Tibial nerve (tissue), 4 donors: ENCODE measurements around the gene MAGEC2. TPM values are rescaled to one million over a fixed set of nuclear protein-coding genes. Genes with fewer than 3 reads are reported as not detected.

Experiments used
- DNase-seq, 2 donors: peaks; one replicate each; pipeline ENCODE4 v3.0.0-alpha.2; 2019; ENCODE audit warnings: low spot score in 2 of 2
- H3K27ac ChIP-seq, 4 donors: fragments of 200-600 bp; sonication (generic) in 3 of 4; one replicate each; pipeline ENCODE4 v1.5.1; 2017 to 2019; ENCODE audit warnings: mild to moderate bottlenecking in 1 of 4
- H3K27me3 ChIP-seq, 2 donors: fragments of 200-600 bp; sonication (generic) in 1 of 2; one replicate each; pipeline versions ENCODE4 v1.5.1 to v1.6.0; 2017 to 2019
- H3K36me3 ChIP-seq, 3 donors: fragments of 200-600 bp; sonication (generic); one replicate each; pipeline ENCODE4 v1.5.1; 2018 to 2019
- H3K4me1 ChIP-seq, 4 donors: fragments of 200-600 bp; sonication (generic) in 3 of 4; one replicate each; pipeline ENCODE4 v1.5.1; 2017 to 2019
- H3K4me3 ChIP-seq, 4 donors: fragments of 200-600 bp; sonication (generic) in 3 of 4; one replicate each; pipeline ENCODE4 v1.5.1; 2017 to 2019; ENCODE audit warnings: mild to moderate bottlenecking in 1 of 4, moderate library complexity in 1 of 4
- H3K9me3 ChIP-seq, 4 donors: fragments of 200-600 bp; sonication (generic) in 3 of 4; one replicate each; pipeline ENCODE4 v1.5.1; 2017 to 2019
- EP300 ChIP-seq, 2 donors: sonication (generic); formaldehyde crosslinking; IDR thresholded peaks; one replicate each; pipeline ENCODE4 v1.6.1; 2017; ENCODE audit warnings: antibody characterized with exemption in 2 of 2, mild to moderate bottlenecking in 1 of 2
- POLR2A ChIP-seq, 2 donors: fragments of 450-650 bp; IDR thresholded peaks; one replicate each; pipeline ENCODE4 v1.6.1; 2017; ENCODE audit warnings: antibody characterized with exemption in 2 of 2, mild to moderate bottlenecking in 2 of 2, moderate library complexity in 2 of 2
- WGBS, 2 donors: methylation state at CpG; one replicate each; pipeline ENCODE4 v1.1.5; 2018; 5-methylcytosine and 5-hydroxymethylcytosine counted together
- total RNA-seq, 4 donors: library from RNA; depleted of rRNA; stranded (reverse); fragments of >200 nt; gene quantifications; one replicate each; pipeline ENCODE4 v1.1.0, GENCODE V29; 2016
- TF ChIP-seq, protein P1 (sequence below), 5 experiments: fragments of 200-600 bp in 3 of 5; fragments of 450-650 bp in 2 of 5; sonication (generic) in 3 of 5; IDR thresholded peaks; one replicate each; pipeline ENCODE4 v1.5.1; 2016 to 2019; ENCODE audit warnings: antibody characterized with exemption in 5 of 5, mild to moderate bottlenecking in 3 of 5, moderate library complexity in 2 of 5

Gene MAGEC2
- total RNA-seq, 4 donors from 2014 or later: not detected

DNA sequence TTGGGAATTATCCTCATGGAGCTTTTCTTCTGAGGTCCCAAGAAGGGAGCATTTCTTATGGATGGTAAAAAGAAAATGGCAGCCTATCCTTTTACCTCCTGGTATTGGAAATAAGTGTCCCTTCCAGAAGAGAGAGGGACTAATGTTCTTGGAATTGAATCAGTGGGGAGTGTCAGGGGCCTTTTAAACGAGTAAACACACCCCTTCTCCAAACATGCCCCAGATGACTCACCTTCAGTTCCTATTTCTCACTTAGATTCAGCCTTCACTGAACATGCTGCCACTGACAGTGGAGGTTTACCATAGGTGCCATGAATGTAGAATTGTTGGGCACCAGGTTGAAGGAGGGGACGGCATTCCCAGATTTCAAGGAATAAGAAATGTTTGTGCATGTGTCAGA is 19.0 kb downstream of the MAGEC2 start:
- H3K27ac ChIP-seq: no peak overlapping the region
- H3K36me3 ChIP-seq: no peaks in the 10 kb centered on the region
- H3K4me1 ChIP-seq: no peaks in the 10 kb centered on the region
- WGBS, 2 donors: 66 to 80% methylated on average over 2 of the region's 2 CpGs
- DNase-seq: no peak
- no peaks in the 10 kb centered on the region for H3K27me3 ChIP-seq
- TF ChIP-seq EP300 (IDR thresholded peaks at IDR 0.05) (no peak), POLR2A (IDR thresholded peaks at IDR 0.05) (no peak)
- TF ChIP-seq, protein P1, sequence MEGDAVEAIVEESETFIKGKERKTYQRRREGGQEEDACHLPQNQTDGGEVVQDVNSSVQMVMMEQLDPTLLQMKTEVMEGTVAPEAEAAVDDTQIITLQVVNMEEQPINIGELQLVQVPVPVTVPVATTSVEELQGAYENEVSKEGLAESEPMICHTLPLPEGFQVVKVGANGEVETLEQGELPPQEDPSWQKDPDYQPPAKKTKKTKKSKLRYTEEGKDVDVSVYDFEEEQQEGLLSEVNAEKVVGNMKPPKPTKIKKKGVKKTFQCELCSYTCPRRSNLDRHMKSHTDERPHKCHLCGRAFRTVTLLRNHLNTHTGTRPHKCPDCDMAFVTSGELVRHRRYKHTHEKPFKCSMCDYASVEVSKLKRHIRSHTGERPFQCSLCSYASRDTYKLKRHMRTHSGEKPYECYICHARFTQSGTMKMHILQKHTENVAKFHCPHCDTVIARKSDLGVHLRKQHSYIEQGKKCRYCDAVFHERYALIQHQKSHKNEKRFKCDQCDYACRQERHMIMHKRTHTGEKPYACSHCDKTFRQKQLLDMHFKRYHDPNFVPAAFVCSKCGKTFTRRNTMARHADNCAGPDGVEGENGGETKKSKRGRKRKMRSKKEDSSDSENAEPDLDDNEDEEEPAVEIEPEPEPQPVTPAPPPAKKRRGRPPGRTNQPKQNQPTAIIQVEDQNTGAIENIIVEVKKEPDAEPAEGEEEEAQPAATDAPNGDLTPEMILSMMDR (IDR thresholded peaks at IDR 0.05): no peak
- no peaks in the 10 kb centered on the region for H3K9me3 ChIP-seq
- no peak overlapping the region for H3K4me3 ChIP-seq

DNA sequence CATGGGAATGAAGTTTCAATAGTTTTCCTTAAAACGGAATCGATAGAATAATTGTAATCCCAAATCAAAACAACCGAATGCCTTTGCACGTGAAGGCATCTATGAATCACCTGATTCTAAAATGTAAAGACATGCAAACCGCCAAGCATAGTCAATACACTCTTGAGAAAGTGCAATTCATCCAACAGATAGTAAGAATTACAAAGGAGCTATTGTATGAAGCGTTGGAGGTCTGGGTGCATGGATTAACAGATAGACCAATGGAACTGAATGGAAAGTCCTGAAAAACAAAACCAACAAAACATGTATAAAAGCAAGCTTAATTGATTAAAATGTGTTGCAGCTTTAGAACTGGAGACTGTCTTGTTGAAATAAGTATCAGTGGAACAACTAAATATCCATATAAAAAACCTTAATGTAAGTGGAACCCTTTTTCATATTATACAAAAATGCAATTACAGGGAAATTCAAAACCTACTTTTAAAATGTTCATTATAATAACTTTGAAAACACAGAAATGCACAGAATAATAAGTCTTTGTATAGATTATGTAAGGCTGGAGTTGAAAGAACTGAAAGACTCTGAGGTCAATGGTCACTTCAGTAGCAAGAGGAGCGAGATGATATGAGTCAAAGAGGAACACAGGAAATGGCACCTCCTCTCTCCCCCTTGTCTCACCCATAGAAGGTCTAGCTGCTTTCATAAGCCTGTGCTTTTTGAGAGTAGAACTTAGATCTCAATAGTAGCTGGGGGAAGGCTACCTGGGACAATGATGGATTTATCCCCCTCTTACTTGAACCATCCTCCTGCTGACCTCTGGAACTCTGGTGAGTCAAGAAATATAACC is 20.1 kb downstream of the MAGEC2 start:
- TF ChIP-seq EP300 (IDR thresholded peaks at IDR 0.05): no peak
- TF ChIP-seq, protein P1 (IDR thresholded peaks at IDR 0.05): no peak
- TF ChIP-seq POLR2A (IDR thresholded peaks at IDR 0.05): no peak
- no peaks in the 10 kb centered on the region for H3K4me1 ChIP-seq
- WGBS, 2 donors: 63 to 68% methylated on average over 7 of the region's 7 CpGs
- H3K27ac ChIP-seq: no peak overlapping the region
- no peaks in the 10 kb centered on the region for H3K36me3 ChIP-seq
- H3K4me3 ChIP-seq: no peak overlapping the region
- H3K27me3 ChIP-seq: no peaks in the 10 kb centered on the region
- DNase-seq: no peak
- H3K9me3 ChIP-seq: no peaks in the 10 kb centered on the region

DNA sequence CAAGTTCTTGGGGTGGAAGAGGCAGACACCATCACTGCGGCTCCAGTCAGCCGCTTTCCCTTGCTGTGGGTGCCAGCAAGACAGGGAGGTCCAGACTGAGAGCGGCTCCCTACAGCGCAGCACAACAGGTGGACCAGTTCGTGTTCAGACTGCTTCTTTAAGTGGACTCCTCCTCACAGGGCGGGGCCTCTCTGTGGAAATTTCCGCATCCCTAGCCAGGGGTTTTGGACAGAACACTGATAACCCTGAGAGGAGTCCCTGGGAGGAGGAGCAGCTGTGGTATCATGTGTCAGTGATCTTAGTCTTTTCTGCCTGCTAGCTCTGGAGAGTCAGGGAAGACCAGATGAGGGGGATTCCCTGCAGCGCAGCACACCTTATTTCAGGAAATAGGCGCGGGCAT is 48.5 kb downstream of the MAGEC2 start:
- DNase-seq: no peak
- H3K4me1 ChIP-seq: no peaks in the 10 kb centered on the region
- no peak overlapping the region for H3K27ac ChIP-seq
- no peaks in the 10 kb centered on the region for H3K9me3 ChIP-seq
- H3K27me3 ChIP-seq: no peaks in the 10 kb centered on the region
- no peak for TF ChIP-seq EP300 (IDR thresholded peaks at IDR 0.05)
- TF ChIP-seq, protein P1 (IDR thresholded peaks at IDR 0.05): no peak
- no peak for TF ChIP-seq POLR2A (IDR thresholded peaks at IDR 0.05)
- H3K36me3 ChIP-seq: no peaks in the 10 kb centered on the region
- H3K4me3 ChIP-seq: no peak overlapping the region
- 79 to 88% methylated on average over 4 to 10 of the region's 10 CpGs for WGBS, 2 donors
